GM21515 (cell line): Measurements from ENCODE around the gene SRPRA.

Source experiments
- ATAC-seq: cut with Tn5 transposase; IDR thresholded peaks from one replicate; pipeline ENCODE4 v1.9.1; 2021; ENCODE audit not compliant: unreplicated experiment

SRPRA gene

DNA sequence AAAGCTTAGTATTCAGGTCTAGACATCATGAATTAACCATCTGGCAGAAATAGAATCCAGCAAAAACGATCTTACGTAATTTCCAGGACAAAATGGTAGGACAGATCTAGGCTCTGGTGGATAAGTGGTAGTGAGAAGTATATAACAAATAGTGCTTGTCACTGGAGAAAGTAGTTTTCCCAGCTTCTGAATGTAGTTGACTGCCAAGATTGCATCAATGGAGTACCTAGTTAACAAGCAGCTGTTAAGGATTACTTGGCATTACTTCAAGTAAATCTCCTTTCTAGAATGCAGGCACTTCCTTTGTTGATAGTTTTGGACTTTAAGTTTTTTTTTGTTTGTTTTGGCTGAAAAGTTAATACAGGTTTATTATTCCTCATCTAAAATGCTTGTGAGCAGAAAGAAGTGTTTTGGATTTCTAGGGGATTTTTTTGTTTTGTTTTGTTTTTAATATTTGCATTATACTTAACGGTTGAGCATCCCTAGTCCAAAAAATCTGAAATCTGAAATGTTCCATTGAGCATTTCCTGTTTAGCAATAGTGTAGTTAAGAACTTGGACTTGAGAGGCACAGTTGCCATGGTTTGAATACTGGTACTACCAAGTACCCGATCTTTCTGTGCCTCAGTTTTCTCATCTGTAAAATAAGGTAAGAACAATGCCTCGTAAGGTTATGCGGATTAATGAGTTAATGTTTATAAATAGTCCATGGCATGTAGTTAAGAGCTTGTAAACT lies 36.8 kb downstream of the SRPRA start:
- no peak for ATAC-seq

GRCh38 chr11:126229858-126230540 lies 38.7 kb downstream of the SRPRA start:
- ATAC-seq: no peak

DNA sequence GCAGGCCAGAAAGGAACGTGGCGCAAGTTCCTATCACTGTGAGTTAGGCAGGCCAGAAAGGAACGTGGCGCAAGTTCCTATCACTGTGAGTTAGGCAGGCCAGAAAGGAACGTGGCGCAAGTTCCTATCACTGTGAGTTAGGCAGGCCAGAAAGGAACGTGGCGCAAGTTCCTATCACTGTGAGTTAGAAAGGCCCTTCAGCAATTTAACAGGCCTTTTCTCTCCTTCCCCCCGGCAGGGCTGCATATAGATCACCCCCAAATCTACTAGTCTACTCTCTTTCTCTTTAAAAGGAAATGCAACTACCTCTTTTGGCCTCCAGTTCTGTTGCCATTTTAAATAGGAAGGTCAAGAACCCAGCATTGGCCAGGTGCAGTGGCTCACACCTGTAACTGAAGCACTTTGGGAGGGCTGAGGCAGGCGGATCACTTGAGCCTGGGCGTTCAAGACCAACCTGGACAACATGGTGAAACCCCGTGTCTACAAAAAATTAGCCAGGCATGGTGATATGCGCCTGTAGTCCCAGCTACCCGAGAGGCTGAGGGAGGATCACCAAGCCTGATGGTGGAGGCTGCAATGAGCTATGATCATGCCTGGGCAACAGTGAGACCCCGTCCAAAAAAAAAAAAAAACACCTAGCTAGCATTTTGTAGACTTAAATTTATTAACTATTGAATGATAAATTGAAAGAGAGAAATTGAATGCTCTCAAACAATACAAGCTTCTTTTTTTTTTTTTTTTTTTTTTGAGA lies 42.2 kb downstream of the SRPRA start:
- ATAC-seq: no peak

DNA sequence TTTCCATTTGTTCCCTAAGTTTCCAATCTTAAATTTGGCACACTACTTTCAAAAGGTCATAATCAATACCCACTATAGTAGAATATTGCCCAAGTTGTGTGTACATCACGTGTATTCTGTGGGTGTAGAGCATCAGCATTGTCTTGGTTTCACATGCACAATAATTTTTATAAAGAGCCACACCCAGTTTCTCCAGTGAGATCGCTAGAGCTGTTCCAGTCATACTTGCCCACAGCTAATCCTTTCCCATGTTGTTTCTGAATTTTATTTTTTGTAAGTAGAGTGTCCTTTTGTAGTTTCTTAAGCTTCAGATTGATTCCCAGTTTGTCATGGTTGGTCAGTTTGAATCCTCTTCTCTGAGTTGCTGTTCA lies 43.4 kb downstream of the SRPRA start:
- no peak for ATAC-seq

GRCh38 chr11:126224647-126225294 lies 43.9 kb downstream of the SRPRA start:
- no peak for ATAC-seq

DNA sequence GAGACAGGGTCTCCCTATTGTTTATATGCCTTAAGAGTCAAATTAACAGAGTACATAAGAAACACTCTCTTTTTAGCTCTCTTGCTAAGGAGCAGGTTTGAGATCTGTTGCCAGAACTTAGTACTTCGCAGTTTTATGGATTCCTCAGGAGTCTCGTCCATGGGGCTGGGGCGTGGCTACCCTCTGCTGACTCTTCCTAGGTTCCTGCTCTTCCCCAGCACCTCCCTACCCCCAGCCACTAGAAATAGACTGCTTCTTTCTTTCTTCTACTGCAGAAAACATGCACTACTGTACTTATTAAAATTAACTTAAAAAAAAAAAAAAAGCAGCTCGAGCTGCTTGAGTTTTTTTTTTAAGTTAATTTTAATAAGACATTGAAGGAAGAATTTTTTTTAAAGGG lies 49.1 kb downstream of the SRPRA start:
- no peak for ATAC-seq

DNA sequence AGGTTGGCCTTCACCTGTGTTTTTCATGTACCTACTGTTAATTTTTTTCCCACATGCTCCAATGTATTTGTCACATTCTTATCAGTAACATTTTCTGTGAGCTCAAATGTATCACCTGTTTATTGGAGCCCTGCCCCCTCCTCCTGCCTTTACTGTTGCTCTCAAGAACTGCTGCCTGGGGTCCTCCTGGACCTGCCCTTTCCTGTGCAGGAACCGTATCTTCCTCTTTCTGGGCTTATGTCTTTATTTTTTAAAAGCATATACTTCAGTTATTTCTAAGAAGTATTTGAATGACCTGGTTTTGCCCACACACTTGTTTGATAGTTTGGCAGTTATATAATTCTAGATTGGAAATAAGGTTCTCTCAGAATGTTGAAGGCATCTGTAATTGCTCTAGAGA lies 51.2 kb downstream of the SRPRA start:
- no peak for ATAC-seq

- no peak for ATAC-seq
Measured at GRCh38 chr11:126216526-126217305, 52.0 kb downstream of the SRPRA start.

DNA sequence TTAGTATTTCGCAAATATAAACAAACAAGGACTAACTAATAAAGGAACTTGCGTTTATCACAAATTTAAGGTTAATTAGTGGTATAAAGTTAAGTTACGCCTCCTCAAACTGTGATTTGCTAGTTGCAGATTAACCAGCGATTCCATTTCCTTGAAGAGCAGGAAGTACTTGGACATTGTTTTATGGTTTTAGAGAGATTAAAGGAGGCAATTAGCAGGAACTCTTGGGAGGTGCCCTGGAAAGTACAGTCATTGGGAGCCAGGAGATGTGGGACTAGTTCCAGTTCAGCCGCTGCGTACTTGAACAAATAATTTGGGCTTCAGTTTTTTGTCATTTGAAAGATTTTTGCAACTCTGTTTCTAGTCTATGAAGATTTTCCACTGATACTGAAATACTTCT lies 53.9 kb downstream of the SRPRA start:
- ATAC-seq: no peak

DNA sequence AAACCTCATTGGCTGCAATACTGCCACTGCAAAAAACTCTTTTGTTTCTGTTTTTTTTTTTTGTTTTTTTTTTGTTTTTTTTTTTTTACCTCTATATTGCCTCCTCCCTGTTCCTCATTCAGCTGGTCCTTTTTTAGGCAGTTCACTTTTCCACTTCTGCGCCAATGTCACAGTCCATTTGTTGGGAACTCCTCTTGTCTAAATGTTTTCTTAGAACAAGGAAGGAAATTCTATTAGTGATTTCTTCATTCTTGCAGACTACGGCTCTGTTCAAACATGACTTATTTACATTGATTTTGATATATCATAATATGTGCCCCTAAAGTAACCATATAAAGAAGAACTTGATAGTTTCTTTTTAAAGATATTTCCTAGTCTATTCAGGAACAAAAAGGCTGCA lies 54.3 kb downstream of the SRPRA start:
- no peak for ATAC-seq
